ENCODE results near the gene BUD23. TPM values are rescaled to one million over a fixed set of nuclear protein-coding genes. Genes with fewer than 3 reads are reported as not detected.

The BUD23 gene
- total RNA-seq, 1 donor from 2014 or later: 42.6 TPM

DNA sequence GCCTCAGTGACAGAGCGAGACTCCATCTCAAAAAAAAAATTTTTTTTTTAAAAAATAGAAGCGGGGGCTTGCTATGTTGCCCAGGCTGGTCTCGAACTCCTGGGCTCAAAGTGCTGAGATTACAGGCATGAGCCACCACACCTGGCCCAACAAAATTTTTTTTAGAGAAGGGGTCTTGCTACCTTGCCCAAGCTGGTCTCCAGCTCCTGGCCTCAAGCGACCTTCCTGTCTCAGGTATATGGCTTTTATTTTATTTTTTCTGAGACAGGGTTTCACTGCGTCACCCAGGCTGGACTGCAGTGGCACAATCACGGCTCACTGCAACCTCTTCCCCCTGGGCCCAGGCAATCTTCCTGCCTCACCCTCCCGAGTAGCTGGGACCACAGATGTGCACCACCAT, 56.8 kb downstream of the BUD23 start:
- peaks cover 2% of the 10 kb centered on the region for H3K36me3 Mint-ChIP-seq (ENCODE audit: low read depth)
- no peak overlapping the region for H3K27ac Mint-ChIP-seq (ENCODE audit: unreplicated experiment)
- H3K27me3 Mint-ChIP-seq (ENCODE audit: low read depth): no peaks in the 10 kb centered on the region
- peaks cover 25% of the 10 kb centered on the region for H3K4me1 Mint-ChIP-seq (ENCODE audit: low read depth)
- no peak overlapping the region for H3K4me3 Mint-ChIP-seq (ENCODE audit: unreplicated experiment)
- H3K9me3 Mint-ChIP-seq (ENCODE audit: low read depth): no peaks in the 10 kb centered on the region
- DNase-seq (ENCODE audit: low spot score): no peak
- TF ChIP-seq, protein P1, sequence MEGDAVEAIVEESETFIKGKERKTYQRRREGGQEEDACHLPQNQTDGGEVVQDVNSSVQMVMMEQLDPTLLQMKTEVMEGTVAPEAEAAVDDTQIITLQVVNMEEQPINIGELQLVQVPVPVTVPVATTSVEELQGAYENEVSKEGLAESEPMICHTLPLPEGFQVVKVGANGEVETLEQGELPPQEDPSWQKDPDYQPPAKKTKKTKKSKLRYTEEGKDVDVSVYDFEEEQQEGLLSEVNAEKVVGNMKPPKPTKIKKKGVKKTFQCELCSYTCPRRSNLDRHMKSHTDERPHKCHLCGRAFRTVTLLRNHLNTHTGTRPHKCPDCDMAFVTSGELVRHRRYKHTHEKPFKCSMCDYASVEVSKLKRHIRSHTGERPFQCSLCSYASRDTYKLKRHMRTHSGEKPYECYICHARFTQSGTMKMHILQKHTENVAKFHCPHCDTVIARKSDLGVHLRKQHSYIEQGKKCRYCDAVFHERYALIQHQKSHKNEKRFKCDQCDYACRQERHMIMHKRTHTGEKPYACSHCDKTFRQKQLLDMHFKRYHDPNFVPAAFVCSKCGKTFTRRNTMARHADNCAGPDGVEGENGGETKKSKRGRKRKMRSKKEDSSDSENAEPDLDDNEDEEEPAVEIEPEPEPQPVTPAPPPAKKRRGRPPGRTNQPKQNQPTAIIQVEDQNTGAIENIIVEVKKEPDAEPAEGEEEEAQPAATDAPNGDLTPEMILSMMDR (IDR thresholded peaks at IDR 0.05): no peak

DNA sequence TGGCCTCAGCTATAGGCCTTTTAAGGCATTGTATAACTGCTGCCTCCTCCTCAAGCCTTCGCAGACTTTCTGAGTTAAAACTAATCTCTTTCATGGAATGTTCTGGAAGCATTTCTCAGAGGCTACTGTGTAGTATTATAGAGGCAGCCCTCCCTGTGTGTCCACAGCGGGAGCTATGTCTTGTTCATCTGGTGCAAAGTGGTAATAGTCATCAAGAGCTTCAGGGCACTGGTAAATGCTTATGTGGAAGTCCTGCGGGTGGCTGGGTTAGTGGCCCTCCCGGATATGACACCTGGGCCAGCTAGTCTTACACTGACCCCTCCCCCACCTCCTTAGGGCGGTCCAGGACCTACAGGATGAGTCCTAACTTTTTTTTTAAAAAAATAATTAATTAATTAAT, 57.4 kb downstream of the BUD23 start:
- TF ChIP-seq, protein P1 (IDR thresholded peaks at IDR 0.05): no peak
- Mint-ChIP-seq H3K27me3 (ENCODE audit: low read depth) (no peaks in the 10 kb centered on the region), H3K4me1 (ENCODE audit: low read depth) (peaks cover 24% of the 10 kb centered on the region), H3K9me3 (ENCODE audit: low read depth) (no peaks in the 10 kb centered on the region), H3K36me3 (ENCODE audit: low read depth) (peaks cover 2% of the 10 kb centered on the region), H3K27ac (ENCODE audit: unreplicated experiment) (no peak overlapping the region), H3K4me3 (ENCODE audit: unreplicated experiment) (no peak overlapping the region)
- DNase-seq (ENCODE audit: low spot score): no peak

DNA sequence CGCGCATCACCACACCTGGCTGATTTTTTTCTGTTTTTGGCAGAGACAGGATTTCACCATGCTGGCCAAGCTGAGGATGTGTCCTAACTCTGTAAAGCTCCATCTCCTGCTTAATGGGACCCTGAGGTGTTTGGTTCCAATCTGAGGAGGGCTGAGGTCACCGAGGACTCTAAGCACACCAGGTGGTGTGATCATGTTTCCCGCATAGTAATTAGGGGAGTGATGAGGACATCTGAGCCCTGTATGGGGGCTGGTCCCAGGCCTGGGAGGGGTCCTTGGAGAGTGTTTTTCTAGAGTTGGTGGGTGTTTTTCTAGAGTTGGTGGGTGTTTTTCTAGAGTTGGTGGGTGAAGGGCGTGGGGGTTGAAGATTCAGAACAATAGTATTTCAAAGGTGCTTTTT, 58.2 kb downstream of the BUD23 start:
- TF ChIP-seq, protein P1 (IDR thresholded peaks at IDR 0.05): no peak
- DNase-seq (ENCODE audit: low spot score): no peak
- Mint-ChIP-seq H3K36me3 (ENCODE audit: low read depth) (peaks cover 3% of the 10 kb centered on the region), H3K9me3 (ENCODE audit: low read depth) (no peaks in the 10 kb centered on the region), H3K4me3 (ENCODE audit: unreplicated experiment) (no peak overlapping the region), H3K4me1 (ENCODE audit: low read depth) (peaks cover 24% of the 10 kb centered on the region), H3K27ac (ENCODE audit: unreplicated experiment) (no peak overlapping the region), H3K27me3 (ENCODE audit: low read depth) (no peaks in the 10 kb centered on the region)

DNA sequence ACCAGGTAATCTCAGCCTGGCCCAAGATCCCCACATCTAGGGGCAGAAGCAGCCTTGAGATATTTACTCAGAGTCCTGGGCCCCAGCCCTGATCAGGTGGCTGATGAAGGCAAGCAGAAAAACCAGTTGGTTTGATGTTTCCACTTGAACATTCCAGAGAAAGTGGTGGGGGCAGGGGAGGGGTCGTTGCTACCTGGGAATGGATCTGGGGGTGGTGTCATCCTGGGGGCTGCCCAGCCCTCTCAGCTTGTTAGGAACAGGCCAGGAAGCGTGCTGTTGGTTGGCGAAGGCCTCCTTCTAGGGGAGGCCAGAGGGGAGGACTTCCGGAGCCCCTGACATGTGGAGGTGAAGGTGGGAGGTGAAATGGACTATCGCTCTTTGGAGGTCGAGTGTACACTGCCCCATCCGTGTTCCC, 58.9 kb downstream of the BUD23 start:
- H3K9me3 Mint-ChIP-seq (ENCODE audit: low read depth): no peaks in the 10 kb centered on the region
- TF ChIP-seq, protein P1 (IDR thresholded peaks at IDR 0.05): no peak
- peaks cover 24% of the 10 kb centered on the region for H3K4me1 Mint-ChIP-seq (ENCODE audit: low read depth)
- no peak overlapping the region for H3K4me3 Mint-ChIP-seq (ENCODE audit: unreplicated experiment)
- H3K27me3 Mint-ChIP-seq (ENCODE audit: low read depth): no peaks in the 10 kb centered on the region
- peak overlapping the region; percentile 41 for H3K27ac Mint-ChIP-seq (ENCODE audit: unreplicated experiment)
- peaks cover 3% of the 10 kb centered on the region for H3K36me3 Mint-ChIP-seq (ENCODE audit: low read depth)
- DNase-seq (ENCODE audit: low spot score): no peak

DNA sequence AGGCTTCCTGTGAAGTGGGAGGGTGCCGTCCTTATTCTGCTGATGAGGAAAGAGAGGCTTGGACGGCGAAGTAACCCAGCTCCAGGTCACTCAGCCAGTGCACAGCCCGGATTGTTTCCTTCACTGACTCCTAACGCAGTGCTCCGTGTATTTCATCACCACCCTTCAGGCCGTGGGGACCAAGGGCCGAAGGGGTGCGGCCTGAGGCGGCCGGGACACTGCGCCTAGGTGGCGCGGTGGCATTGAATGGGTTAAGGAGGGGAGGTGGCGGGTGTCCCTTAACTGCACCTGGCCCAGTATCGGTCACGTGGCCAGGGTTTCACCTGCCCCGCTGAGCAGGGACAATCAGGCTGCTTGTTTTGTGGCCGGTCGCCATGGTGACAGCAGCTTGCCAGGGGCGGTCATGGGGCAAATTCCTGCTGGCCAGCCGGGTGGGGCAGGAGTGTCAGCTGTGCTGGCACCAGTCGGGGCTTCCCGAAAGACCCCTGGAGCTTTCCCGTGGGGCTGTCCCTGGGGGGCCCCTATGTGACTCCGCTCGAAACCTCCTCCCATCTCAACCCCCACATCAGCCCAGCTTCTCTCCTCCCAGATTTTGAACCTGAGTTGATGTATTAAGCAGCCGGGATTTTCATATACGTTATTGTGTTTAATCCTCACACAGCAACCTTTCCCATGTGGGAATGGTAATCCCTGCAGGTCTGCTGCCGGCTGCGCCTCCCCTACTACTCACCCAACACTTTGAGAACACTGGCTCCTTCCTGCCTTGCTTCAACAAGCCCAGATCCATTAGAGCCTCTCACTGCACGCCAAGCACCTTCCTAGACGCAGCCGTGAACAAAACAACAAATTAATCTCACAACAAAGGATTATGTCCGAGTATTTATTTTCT, 59.6 kb downstream of the BUD23 start:
- Mint-ChIP-seq H3K4me1 (ENCODE audit: low read depth) (peaks cover 19% of the 10 kb centered on the region), H3K27me3 (ENCODE audit: low read depth) (no peaks in the 10 kb centered on the region), H3K27ac (ENCODE audit: unreplicated experiment) (peak overlapping the region; percentile 3), H3K36me3 (ENCODE audit: low read depth) (peaks cover 3% of the 10 kb centered on the region), H3K9me3 (ENCODE audit: low read depth) (no peaks in the 10 kb centered on the region), H3K4me3 (ENCODE audit: unreplicated experiment) (no peak overlapping the region)
- TF ChIP-seq, protein P1 (IDR thresholded peaks at IDR 0.05): no peak
- DNase-seq (ENCODE audit: low spot score): no peak
